CD4-positive, alpha-beta T cell (primary cell): Measurements from ENCODE around the gene MAP4K2. TPM values are rescaled to one million over a fixed set of nuclear protein-coding genes. Genes with fewer than 3 reads are reported as not detected.

Experiments used
- ATAC-seq: fragments of 200-7000 bp; cut with Tn5 transposase; one replicate; pipeline ENCODE4 v1.10.0; 2022; ENCODE audit warnings: mild to moderate bottlenecking; ENCODE audit not compliant: poor library complexity
- CTCF ChIA-PET: fragments of 350-600 bp; sonication (Branson Sonifier 250); formaldehyde crosslinking; loops from one replicate; lab custom pipeline; 2021; ENCODE audit warnings: antibody characterized with exemption, inconsistent platforms; lab: Charles Lee
- POLR2A ChIA-PET: fragments of 350-600 bp; sonication (Branson Sonifier 250); formaldehyde crosslinking; loops from one replicate; lab custom pipeline; 2021; ENCODE audit warnings: antibody characterized with exemption, inconsistent platforms; lab: Charles Lee
- DNase-seq, 14 experiments: peaks; one replicate each; pipeline ENCODE4 v3.0.0-alpha.2; 2013 to 2020; ENCODE audit warnings: mixed read lengths in 2 of 14
- H3K27ac ChIP-seq, 2 donors: one replicate each; pipeline versions ENCODE4 v1.5.1 to v1.7.0; 2013; ENCODE audit warnings: low read length in 2 of 2, low read depth in 1 of 2, mild to moderate bottlenecking in 1 of 2
- H3K27me3 ChIP-seq, 2 experiments: 1 replicate in 1 of 2; 2 replicates in 1 of 2; pipeline versions ENCODE4 v1.6.1 to v1.7.0; 2013; ENCODE audit warnings: low read length in 2 of 2, control low read depth in 1 of 2, mild to moderate bottlenecking in 1 of 2, moderate library complexity in 1 of 2; ENCODE audit not compliant: insufficient read depth in 2 of 2, control insufficient read depth in 1 of 2
- H3K36me3 ChIP-seq: one replicate; pipeline ENCODE4 v1.6.1; 2013; ENCODE audit warnings: low read length, control low read depth; ENCODE audit not compliant: insufficient read depth
- H3K4me1 ChIP-seq: one replicate; pipeline ENCODE4 v1.6.1; 2013; ENCODE audit warnings: low read length, control low read depth; ENCODE audit not compliant: insufficient read depth
- H3K4me3 ChIP-seq: one replicate; pipeline ENCODE4 v1.5.1; 2013; ENCODE audit warnings: mild to moderate bottlenecking, low read length, moderate library complexity
- H3K9me3 ChIP-seq, 2 experiments: 1 replicate in 1 of 2; 2 replicates in 1 of 2; pipeline versions ENCODE4 v1.6.1 to v1.7.0; 2013; ENCODE audit warnings: low read length in 2 of 2, mild to moderate bottlenecking in 2 of 2, control low read depth in 1 of 2, moderate library complexity in 1 of 2; ENCODE audit not compliant: control insufficient read depth in 1 of 2, insufficient read depth in 1 of 2
- H3K27ac Mint-ChIP-seq: one replicate; pipeline ENCODE4 v1.8.0; 2020; ENCODE audit warnings: mixed read lengths
- H3K27me3 Mint-ChIP-seq: one replicate; pipeline ENCODE4 v1.8.0; 2021; ENCODE audit warnings: mixed read lengths
- H3K36me3 Mint-ChIP-seq: one replicate; pipeline ENCODE4 v1.8.0; 2021; ENCODE audit warnings: low read depth, mixed read lengths
- H3K4me1 Mint-ChIP-seq: one replicate; pipeline ENCODE4 v1.8.0; 2021; ENCODE audit warnings: low read depth, mixed read lengths
- H3K4me3 Mint-ChIP-seq: one replicate; pipeline ENCODE4 v1.8.0; 2020; ENCODE audit warnings: mild to moderate bottlenecking, mixed read lengths
- H3K9me3 Mint-ChIP-seq: one replicate; pipeline ENCODE4 v1.8.0; 2020; ENCODE audit warnings: mixed read lengths
- intact Hi-C, 2 experiments: fragments of 100-400 bp; cut with DNase I in 1 of 2; cut with micrococcal nuclease in 1 of 2; formaldehyde crosslinking; loops; one replicate each; pipeline versions ENCODE4 v1.15.1 to v1.9.0; 2023 to 2025; cut with DNase I, micrococcal nuclease
- total RNA-seq, 174 experiments: library from RNA in 2 of 174; stranded (reverse) in 2 of 174; gene quantifications; one replicate each; pipeline ENCODE4 v1.2.3 and lab custom pipeline; 2021 to 2026
- TF ChIP-seq, protein P1 (sequence below): fragments of 200-600 bp; IDR thresholded peaks from one replicate; pipeline ENCODE4 v1.8.0; 2022; ENCODE audit warnings: antibody characterized with exemption, mild to moderate bottlenecking

Gene MAP4K2
- total RNA-seq, 2 experiments from 2014 or later: 71.9 to 74.1 TPM

DNA sequence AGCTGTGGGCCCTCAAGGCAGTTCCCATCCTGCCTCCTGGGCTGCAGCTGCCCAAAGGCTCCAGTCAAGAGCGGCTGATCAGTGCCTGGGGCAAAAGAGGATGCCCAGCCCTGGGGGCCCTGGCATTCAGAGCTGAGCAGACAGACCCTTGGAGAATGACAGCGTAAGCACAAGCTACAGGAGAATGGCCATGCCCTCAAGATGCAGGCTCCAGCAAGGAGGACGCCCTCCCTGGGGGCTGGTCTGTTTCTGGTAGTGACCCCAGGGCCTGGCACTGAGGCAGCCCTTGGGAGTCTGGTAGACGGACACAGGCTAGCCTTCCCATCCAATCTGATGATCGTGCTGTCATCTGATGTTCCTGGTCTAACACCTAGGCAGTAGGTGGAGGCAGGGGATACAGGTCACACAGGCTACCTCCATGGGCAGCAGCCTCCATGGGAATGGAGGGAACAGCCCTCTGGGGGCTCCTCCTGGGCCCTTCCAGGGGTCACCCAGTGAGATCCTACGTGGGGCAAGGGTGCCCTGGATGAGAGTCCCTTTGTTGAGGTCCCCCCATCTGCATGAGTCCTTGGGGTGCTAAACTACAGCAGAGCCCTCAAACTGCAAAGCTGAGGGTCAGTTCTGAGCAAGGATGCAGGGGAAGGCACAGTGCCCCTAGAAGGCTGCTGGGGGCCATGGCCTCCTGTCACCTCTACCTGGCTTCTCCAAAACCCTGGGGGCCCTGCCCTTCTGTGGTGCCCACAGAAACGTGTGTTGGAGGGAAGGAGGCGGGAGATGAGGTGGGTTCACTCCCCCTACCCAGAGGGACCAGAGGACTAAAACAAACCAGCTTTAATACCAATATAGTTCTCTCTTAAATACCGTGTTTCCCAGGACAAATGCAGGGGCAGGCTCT, 14.4 kb downstream of the MAP4K2 start:
- H3K36me3 ChIP-seq: peaks cover 46% of the 10 kb centered on the region
- Mint-ChIP-seq H3K9me3 (no peaks in the 10 kb centered on the region), H3K36me3 (peaks cover 45% of the 10 kb centered on the region), H3K27me3 (no peaks in the 10 kb centered on the region), H3K27ac (no peak overlapping the region), H3K4me1 (peaks cover 15% of the 10 kb centered on the region), H3K4me3 (no peak overlapping the region)
- ChIA-PET POLR2A (interaction anchor here (0.9 to 1.4 kb wide), 3 partner anchors 9 to 71 kb away, joined by 4 to 5 read pairs (median 5); partner anchors contain the start of gene SF1), CTCF (interaction anchor here (0.8 to 2.0 kb wide), 4 partner anchors 13 to 55 kb away, joined by 3 to 7 read pairs (median 6); no protein-coding TSS in a partner anchor)
- intact Hi-C loops: loop anchor here (5.0 to 10.0 kb wide), 4 partner anchors 54 to 329 kb away; partner anchors contain the start of genes CDC42BPG (in 1 of the 2) and ZNHIT2 (in 1 of the 2)
- TF ChIP-seq, protein P1, sequence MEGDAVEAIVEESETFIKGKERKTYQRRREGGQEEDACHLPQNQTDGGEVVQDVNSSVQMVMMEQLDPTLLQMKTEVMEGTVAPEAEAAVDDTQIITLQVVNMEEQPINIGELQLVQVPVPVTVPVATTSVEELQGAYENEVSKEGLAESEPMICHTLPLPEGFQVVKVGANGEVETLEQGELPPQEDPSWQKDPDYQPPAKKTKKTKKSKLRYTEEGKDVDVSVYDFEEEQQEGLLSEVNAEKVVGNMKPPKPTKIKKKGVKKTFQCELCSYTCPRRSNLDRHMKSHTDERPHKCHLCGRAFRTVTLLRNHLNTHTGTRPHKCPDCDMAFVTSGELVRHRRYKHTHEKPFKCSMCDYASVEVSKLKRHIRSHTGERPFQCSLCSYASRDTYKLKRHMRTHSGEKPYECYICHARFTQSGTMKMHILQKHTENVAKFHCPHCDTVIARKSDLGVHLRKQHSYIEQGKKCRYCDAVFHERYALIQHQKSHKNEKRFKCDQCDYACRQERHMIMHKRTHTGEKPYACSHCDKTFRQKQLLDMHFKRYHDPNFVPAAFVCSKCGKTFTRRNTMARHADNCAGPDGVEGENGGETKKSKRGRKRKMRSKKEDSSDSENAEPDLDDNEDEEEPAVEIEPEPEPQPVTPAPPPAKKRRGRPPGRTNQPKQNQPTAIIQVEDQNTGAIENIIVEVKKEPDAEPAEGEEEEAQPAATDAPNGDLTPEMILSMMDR: no peak
- no peaks in the 10 kb centered on the region for H3K9me3 ChIP-seq
- ATAC-seq (no peak), DNase-seq (no peak)
- no peaks in the 10 kb centered on the region for H3K27me3 ChIP-seq
- H3K27ac ChIP-seq: no peak overlapping the region
- peaks cover 19% of the 10 kb centered on the region for H3K4me1 ChIP-seq
- no peak overlapping the region for H3K4me3 ChIP-seq

DNA sequence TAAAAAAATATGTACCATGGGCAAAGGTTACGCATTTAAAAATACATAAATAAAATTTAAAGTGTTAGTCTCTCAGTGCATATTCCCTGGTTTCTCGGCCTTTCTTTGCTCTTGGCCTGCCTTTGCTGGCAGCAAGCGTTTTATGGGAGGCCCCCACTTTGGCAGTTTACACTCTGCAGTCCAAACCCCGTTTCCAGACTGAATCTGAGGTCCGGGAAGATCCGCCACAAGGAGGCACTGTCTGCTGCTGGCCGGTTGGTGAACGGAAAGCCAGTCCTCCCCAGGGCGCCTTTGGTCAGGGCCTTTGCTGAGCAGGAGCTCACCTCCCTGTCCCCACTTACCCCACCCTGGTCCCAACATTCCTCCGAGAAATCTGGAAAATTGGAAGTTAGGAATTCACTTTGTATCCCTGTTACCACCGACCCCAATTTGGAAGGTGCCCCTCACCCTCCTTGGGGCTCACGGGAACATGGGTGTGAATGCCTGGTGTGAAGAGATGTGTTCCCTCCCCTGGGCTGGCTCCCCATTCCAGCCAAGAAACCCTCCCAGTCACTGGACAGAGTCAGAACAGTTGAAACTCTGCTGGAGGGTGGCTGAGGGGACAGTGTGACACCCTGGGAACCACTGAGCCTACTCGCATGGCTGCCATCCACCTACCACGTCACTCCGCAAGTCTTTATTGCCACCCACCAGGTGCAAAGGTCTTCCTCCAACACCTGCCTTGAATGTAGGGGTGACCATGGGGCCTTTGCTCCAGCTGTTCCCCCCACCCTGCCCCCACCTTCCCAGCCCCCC, 15.3 kb downstream of the MAP4K2 start:
- H3K27ac ChIP-seq: no peak overlapping the region
- intact Hi-C loops: loop anchor here (2.0 to 10.0 kb wide), 5 partner anchors 13 to 330 kb away; partner anchors contain the start of genes CDC42BPG (in 1 of the 2) and ZNHIT2 (in 1 of the 2)
- H3K4me1 ChIP-seq: peaks cover 13% of the 10 kb centered on the region
- no peaks in the 10 kb centered on the region for H3K27me3 ChIP-seq
- H3K4me3 ChIP-seq: no peak overlapping the region
- H3K9me3 ChIP-seq: no peaks in the 10 kb centered on the region
- Mint-ChIP-seq H3K27ac (peak overlapping the region; percentile 69), H3K27me3 (no peaks in the 10 kb centered on the region), H3K4me3 (no peak overlapping the region), H3K9me3 (no peaks in the 10 kb centered on the region), H3K4me1 (peaks cover 12% of the 10 kb centered on the region), H3K36me3 (peaks cover 42% of the 10 kb centered on the region)
- ChIA-PET POLR2A (interaction anchor here (0.9 to 3.5 kb wide), 3 partner anchors 9 to 72 kb away, joined by 4 to 13 read pairs (median 5); partner anchors contain the start of genes RASGRP2 and SF1), CTCF (interaction anchor here (0.8 to 2.0 kb wide), 4 partner anchors 13 to 56 kb away, joined by 3 to 7 read pairs (median 6); no protein-coding TSS in a partner anchor)
- H3K36me3 ChIP-seq: peaks cover 40% of the 10 kb centered on the region
- DNase-seq (peak; percentile 44 to 78 (median 58)), ATAC-seq (peak; percentile 88)
- TF ChIP-seq, protein P1: peak; percentile 82

DNA sequence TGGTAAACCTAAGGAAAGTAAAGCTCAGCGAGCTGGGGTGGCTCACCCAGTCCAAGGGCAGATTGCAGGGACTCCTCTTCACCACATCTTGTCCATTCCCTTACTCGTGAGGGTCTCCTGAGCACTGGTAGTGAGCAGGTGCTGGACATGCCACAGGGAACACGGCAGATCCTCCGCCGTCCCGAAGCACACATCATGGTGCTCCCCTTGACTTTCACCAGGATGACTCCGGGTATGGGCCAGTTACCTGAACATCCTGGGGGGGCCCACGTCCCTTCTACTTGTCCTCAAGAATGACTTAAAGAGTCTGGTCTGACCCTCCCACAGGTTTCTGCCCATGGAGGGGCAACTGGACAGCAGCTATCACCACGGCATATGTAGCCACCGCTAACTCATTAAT, 16.7 kb downstream of the MAP4K2 start:
- ATAC-seq (no peak), DNase-seq (peak in 1 of 14 experiments; percentile 25)
- TF ChIP-seq, protein P1: no peak
- Mint-ChIP-seq H3K4me3 (no peak overlapping the region), H3K27me3 (no peaks in the 10 kb centered on the region), H3K36me3 (peaks cover 33% of the 10 kb centered on the region), H3K27ac (no peak overlapping the region), H3K9me3 (no peaks in the 10 kb centered on the region), H3K4me1 (peaks cover 16% of the 10 kb centered on the region)
- Histone ChIP-seq H3K36me3 (peaks cover 28% of the 10 kb centered on the region), H3K4me1 (peaks cover 13% of the 10 kb centered on the region), H3K27me3 (no peaks in the 10 kb centered on the region), H3K9me3 (no peaks in the 10 kb centered on the region), H3K4me3 (no peak overlapping the region), H3K27ac (peak overlapping the region in 1 of 2 donors; percentile 7)
- intact Hi-C loops: loop anchor here (2.0 to 10.0 kb wide), 5 partner anchors 14 to 331 kb away; partner anchors contain the start of genes CDC42BPG (in 1 of the 2) and ZNHIT2 (in 1 of the 2)
- POLR2A ChIA-PET: interaction anchor here (0.7 to 3.5 kb wide), 7 partner anchors 12 to 138 kb away, joined by 3 to 13 read pairs (median 3); partner anchors contain the start of genes MAP4K2, PPP2R5B and RASGRP2
- CTCF ChIA-PET: interaction anchor here (1.2 to 1.6 kb wide), 2 partner anchors 16 to 58 kb away, joined by 3 read pairs; partner anchors contain the start of gene CDC42BPG
